ENCODE measurements around the gene SFMBT1. TPM values are rescaled to one million over a fixed set of nuclear protein-coding genes. Genes with fewer than 3 reads are reported as not detected.

Gene SFMBT1
- total and polyA plus RNA-seq, 2 of the 8 experiments (the other 6 are each of a cell fraction or from before 2014, with no cell fraction given), result 8.1 to 16.8 TPM

DNA sequence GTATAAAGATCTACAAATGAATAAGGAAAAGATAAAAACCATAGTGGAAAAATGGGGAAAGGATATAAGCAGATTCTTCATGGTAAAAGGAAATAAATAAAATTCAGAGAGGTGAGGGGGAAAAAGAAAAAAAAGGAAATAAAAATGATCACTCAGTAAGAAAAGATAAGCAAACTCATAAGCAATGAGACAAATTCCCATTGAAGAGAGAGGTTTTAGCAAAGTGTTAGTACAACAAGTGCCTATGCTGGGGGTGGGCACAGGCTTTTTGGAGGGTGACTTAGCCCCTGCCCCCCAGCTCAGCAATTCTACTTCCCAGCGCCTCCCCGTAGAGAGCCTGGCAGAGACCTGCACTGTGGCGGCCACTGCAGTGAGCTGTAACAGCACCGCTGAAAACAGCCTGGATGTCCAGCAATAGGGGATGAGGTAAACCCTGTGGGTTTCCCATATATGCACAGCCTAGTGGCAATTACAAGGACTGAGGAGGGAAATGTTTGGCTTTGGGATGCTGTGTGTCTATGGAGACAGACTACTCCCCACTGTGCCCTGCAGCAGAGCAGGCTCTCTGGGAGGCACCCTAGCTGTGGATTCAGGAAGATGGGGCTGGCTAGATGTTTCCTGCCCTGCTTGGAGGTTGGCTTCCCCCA is 23.7 kb upstream of the SFMBT1 start:
- no peak for DNase-seq (ENCODE audit: low read depth in 1 of 2, low spot score in 2 of 2)
- no peak overlapping the region for H2AFZ ChIP-seq (ENCODE audit: low read length)
- H3K23me2 ChIP-seq (ENCODE audit: low read depth, low read length), result peaks cover 6% of the 10 kb centered on the region; the same call in 1 of the 2 replicates
- H4K5ac ChIP-seq (ENCODE audit: insufficient read length, low read depth, low read length), result no peak overlapping the region
- 79% methylated on average over 4 of the region's 4 CpGs; no CpG with 5 or more reads in 1 of the 2 experiments for WGBS, 2 experiments (ENCODE audit: extremely low coverage in 1 of 2, insufficient coverage in 1 of 2, insufficient read length in 1 of 2, insufficient replicate concordance in 2 of 2, low coverage in 1 of 2, low lambda C conversion rate in 2 of 2, missing lambda C conversion rate in 1 of 2)
- H3K27ac ChIP-seq (ENCODE audit: low read depth, low read length), result no peak overlapping the region
- H4K91ac ChIP-seq (replicated peaks; ENCODE audit: insufficient read length, low read length), result no peak overlapping the region
- H3K36me3 ChIP-seq (ENCODE audit: control insufficient read depth in 2 of 4, insufficient read depth in 4 of 4, low read length in 3 of 4), result no peaks in the 10 kb centered on the region
- H3K27me3 ChIP-seq (replicated peaks in 1 of 4; ENCODE audit: control insufficient read depth in 3 of 4, extremely low read depth in 1 of 4, insufficient read depth in 3 of 4, low read length in 3 of 4), result peaks cover 0 to 2% (median 0%) of the 10 kb centered on the region in 4 experiments; a peak in 3 of 7 replicates
- H2BK15ac ChIP-seq (ENCODE audit: low read length), result 0 out of 2 replicates have a peak overlapping the region, but pooled peaks have one; percentile 61
- no peak overlapping the region for H3K9ac ChIP-seq (replicated peaks in 1 of 4; ENCODE audit: extremely low read depth in 1 of 4, low read depth in 3 of 4, low read length in 3 of 4)
- TF ChIP-seq SP2 (IDR thresholded peaks at IDR 0.05; ENCODE audit: low read length) (no peak), RAD21 (IDR thresholded peaks at IDR 0.05 in 1 of 2, conservative IDR thresholded peaks at IDR 0.05 in 1 of 2; ENCODE audit: low read depth in 2 of 2, low read length in 2 of 2) (peak in 1 of 2 experiments; percentile 10; a peak in 1 of 4 replicates), BRCA1 (IDR thresholded peaks at IDR 0.05; ENCODE audit: low read depth, low read length) (no peak)
- TF ChIP-seq, protein P1, sequence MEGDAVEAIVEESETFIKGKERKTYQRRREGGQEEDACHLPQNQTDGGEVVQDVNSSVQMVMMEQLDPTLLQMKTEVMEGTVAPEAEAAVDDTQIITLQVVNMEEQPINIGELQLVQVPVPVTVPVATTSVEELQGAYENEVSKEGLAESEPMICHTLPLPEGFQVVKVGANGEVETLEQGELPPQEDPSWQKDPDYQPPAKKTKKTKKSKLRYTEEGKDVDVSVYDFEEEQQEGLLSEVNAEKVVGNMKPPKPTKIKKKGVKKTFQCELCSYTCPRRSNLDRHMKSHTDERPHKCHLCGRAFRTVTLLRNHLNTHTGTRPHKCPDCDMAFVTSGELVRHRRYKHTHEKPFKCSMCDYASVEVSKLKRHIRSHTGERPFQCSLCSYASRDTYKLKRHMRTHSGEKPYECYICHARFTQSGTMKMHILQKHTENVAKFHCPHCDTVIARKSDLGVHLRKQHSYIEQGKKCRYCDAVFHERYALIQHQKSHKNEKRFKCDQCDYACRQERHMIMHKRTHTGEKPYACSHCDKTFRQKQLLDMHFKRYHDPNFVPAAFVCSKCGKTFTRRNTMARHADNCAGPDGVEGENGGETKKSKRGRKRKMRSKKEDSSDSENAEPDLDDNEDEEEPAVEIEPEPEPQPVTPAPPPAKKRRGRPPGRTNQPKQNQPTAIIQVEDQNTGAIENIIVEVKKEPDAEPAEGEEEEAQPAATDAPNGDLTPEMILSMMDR (IDR thresholded peaks at IDR 0.05; ENCODE audit: control extremely low read depth in 1 of 3, insufficient read depth in 1 of 3, low read depth in 1 of 3, low read length in 3 of 3), result peak in 1 of 3 experiments; percentile 7; a peak in 1 of 4 replicates
- H3K23ac ChIP-seq (ENCODE audit: insufficient read length), result no peak overlapping the region
- no peak overlapping the region for H2BK120ac ChIP-seq (replicated peaks; ENCODE audit: low read depth, low read length)
- no peaks in the 10 kb centered on the region for H4K20me1 ChIP-seq (replicated peaks in 1 of 2; ENCODE audit: control insufficient read depth in 1 of 2, insufficient read depth in 2 of 2, low read length in 2 of 2)
- no peak overlapping the region for H2BK20ac ChIP-seq (ENCODE audit: low read length)
- no peak overlapping the region for H4K8ac ChIP-seq (ENCODE audit: extremely low read depth, insufficient read depth, low read length)
- H3K4me1 ChIP-seq (replicated peaks in 1 of 4; ENCODE audit: control insufficient read depth in 3 of 4, insufficient read depth in 4 of 4, low read length in 3 of 4), result peaks cover 0 to 15% (median 9%) of the 10 kb centered on the region in 4 experiments; a peak in 6 of 7 replicates
- CTCF ChIA-PET (ENCODE audit: partially characterized antibody), result interaction anchor here (0.6 to 5.6 kb wide), 13 partner anchors 8 to 243 kb away, joined by 3 to 20 read pairs (median 3); no protein-coding TSS in a partner anchor
- H3K4me3 ChIP-seq (ENCODE audit: extremely low read depth in 1 of 4, insufficient read depth in 2 of 4, low read depth in 3 of 4, low read length in 4 of 4), result no peak overlapping the region
- POLR2A ChIA-PET (ENCODE audit: partially characterized antibody), result interaction anchor here (4.4 kb wide), 1 partner anchor 13 kb away, joined by 25 read pairs; no protein-coding TSS in a partner anchor
- no peak overlapping the region for H2AK5ac ChIP-seq (ENCODE audit: low read depth, low read length)
- H3K14ac ChIP-seq (ENCODE audit: insufficient read length), result no peak overlapping the region
- H3K79me2 ChIP-seq (ENCODE audit: control insufficient read depth in 1 of 2, insufficient read depth in 2 of 2, low read length in 2 of 2), result no peaks in the 10 kb centered on the region
- H3K18ac ChIP-seq (ENCODE audit: extremely low read depth, low read length), result no peak overlapping the region; the same call in 1 of the 2 replicates
- H3K9me3 ChIP-seq (ENCODE audit: insufficient read depth in 2 of 2, low read depth in 1 of 2, low read length in 1 of 2), result no peaks in the 10 kb centered on the region
- H3K56ac ChIP-seq (replicated peaks; ENCODE audit: insufficient read length, low read depth, low read length), result no peak overlapping the region
- no peak overlapping the region for H2BK5ac ChIP-seq (ENCODE audit: low read depth, low read length)
- FAIRE-seq, result peak; percentile 50
- no peaks in the 10 kb centered on the region for H3K79me1 ChIP-seq (ENCODE audit: low read depth, low read length)
- H2BK12ac ChIP-seq (ENCODE audit: low read depth, low read length), result no peak overlapping the region
- no peak overlapping the region for H3K4me2 ChIP-seq (ENCODE audit: insufficient read depth in 1 of 2, low read depth in 2 of 2, low read length in 2 of 2)
- no peak overlapping the region for H3K4ac ChIP-seq (replicated peaks; ENCODE audit: insufficient read length, low read depth, low read length)
